ENCODE data around the gene GABPB2.
A peak's percentile ranks its signal among the peaks of the same experiment; 100 is the strongest.

The GABPB2 gene

GRCh38 chr1:151147132-151147503 lies 76.6 kb downstream of the GABPB2 start:
- peaks cover 0 to 5% of the 10 kb centered on the region in 2 experiments; a peak in 1 of 3 replicates for H3K36me3 ChIP-seq (ENCODE audit: control insufficient read depth in 2 of 2, insufficient read depth in 1 of 2, low read length in 2 of 2)
- CTCF ChIA-PET = interaction anchor here (1.6 kb wide), 1 partner anchor 47 kb away, joined by 7 read pairs; no protein-coding TSS in a partner anchor
- peak overlapping the region; percentile 19; the same call in 1 of the 2 replicates for H3K4me3 ChIP-seq (ENCODE audit: low read depth, low read length)
- POLR2A ChIA-PET = no interaction called here
- no peak for TF ChIP-seq ZNF529 (tag by site-specific recombination; IDR thresholded peaks at IDR 0.05; ENCODE audit: insufficient replicate concordance)
- no peak for TF ChIP-seq ZNF23 (tag by site-specific recombination; IDR thresholded peaks at IDR 0.05; ENCODE audit: borderline replicate concordance)
- TF ChIP-seq ZNF639 (tag by site-specific recombination; IDR thresholded peaks at IDR 0.05) = no peak
- TF ChIP-seq WT1 (tag by site-specific recombination; IDR thresholded peaks at IDR 0.05) = peak; percentile 49; the same call in 1 of the 2 replicates
- TF ChIP-seq IKZF3 (tag by site-specific recombination; IDR thresholded peaks at IDR 0.05) = 0 out of 2 replicates have a peak, but pooled peaks have one; percentile 8
- no peak for TF ChIP-seq RBAK (tag by site-specific recombination; IDR thresholded peaks at IDR 0.05)
- no peak for TF ChIP-seq ZNF48 (tag by site-specific recombination; IDR thresholded peaks at IDR 0.05)
- peak; percentile 71 for TF ChIP-seq ZIC2 (tag by site-specific recombination; IDR thresholded peaks at IDR 0.05)
- TF ChIP-seq ZNF366 (tag by site-specific recombination; conservative IDR thresholded peaks at IDR 0.05) = peak; percentile 10; the same call in 1 of the 2 replicates
- 0 out of 2 replicates have a peak, but pooled peaks have one; percentile 5 for TF ChIP-seq ZNF2 (tag by site-specific recombination; IDR thresholded peaks at IDR 0.05)
- TF ChIP-seq ZFHX2 (tag by site-specific recombination; conservative IDR thresholded peaks at IDR 0.05) = peak; percentile 43; the same call in 1 of the 2 replicates
- H3K9me3 ChIP-seq (ENCODE audit: control insufficient read depth, insufficient read depth, low read depth, low read length) = no peaks in the 10 kb centered on the region
- H3K27ac ChIP-seq (ENCODE audit: extremely low read depth, low read depth, low read length) = no peak overlapping the region; the same call in 1 of the 2 replicates
- peaks cover 3% of the 10 kb centered on the region; the same call in 1 of the 2 replicates for H3K4me1 ChIP-seq (ENCODE audit: control insufficient read depth, insufficient read depth, low read length)

- Histone ChIP-seq H3K27ac (ENCODE audit: extremely low read depth, low read depth, low read length) (no peak overlapping the region), H3K4me1 (ENCODE audit: control insufficient read depth, insufficient read depth, low read length) (peaks cover 3% of the 10 kb centered on the region; the same call in 1 of the 2 replicates), H3K9me3 (ENCODE audit: control insufficient read depth, insufficient read depth, low read depth, low read length) (no peaks in the 10 kb centered on the region), H3K36me3 (ENCODE audit: control insufficient read depth in 2 of 2, insufficient read depth in 1 of 2, low read length in 2 of 2) (no peaks in the 10 kb centered on the region), H3K4me3 (ENCODE audit: low read depth, low read length) (no peak overlapping the region)
- POLR2A ChIA-PET = no interaction called here
- CTCF ChIA-PET = interaction anchor here (1.2 kb wide), 1 partner anchor 9 kb away, joined by 6 read pairs; the partner anchor contains the start of gene TNFAIP8L2
- TF ChIP-seq WT1 (tag by site-specific recombination; IDR thresholded peaks at IDR 0.05) (no peak), ZNF157 (tag by site-specific recombination; IDR thresholded peaks at IDR 0.05) (no peak)
Measured at GRCh38 chr1:151147665-151148064, 77.1 kb downstream of the GABPB2 start.

DNA sequence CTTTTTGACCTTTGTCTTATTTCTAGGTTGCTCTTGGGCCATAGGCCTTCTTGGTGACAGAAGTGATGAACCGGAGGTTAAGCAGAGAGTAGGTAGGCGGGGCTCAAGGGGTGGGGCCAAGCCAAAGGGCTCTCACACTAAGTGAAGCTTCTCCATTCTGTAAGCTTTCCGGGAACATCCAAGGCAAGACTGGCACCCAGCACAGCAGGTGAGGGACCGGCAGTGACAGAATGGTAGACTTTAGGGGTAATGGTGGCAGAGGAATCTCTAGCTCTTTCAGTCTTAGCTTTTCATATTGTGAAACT lies 85.9 kb downstream of the GABPB2 start, which contains the start of gene TNFAIP8L2:
TSS of gene TNFAIP8L2 (plus strand) at position 135 of the 305 bp plus-strand sequence. CDS start 2,049 bp downstream, outside the sequence.
- no peaks in the 10 kb centered on the region for H3K9me3 ChIP-seq (ENCODE audit: control insufficient read depth, insufficient read depth, low read depth, low read length)
- POLR2A ChIA-PET = interaction anchor here (1.1 to 1.2 kb wide), 2 partner anchors 9 to 33 kb away, joined by 3 to 4 read pairs; partner anchors contain the start of genes LYSMD1, SCNM1 and VPS72
- peaks cover 12 to 57% of the 10 kb centered on the region in 2 experiments for H3K36me3 ChIP-seq (ENCODE audit: control insufficient read depth in 2 of 2, insufficient read depth in 1 of 2, low read length in 2 of 2)
- no peak for TF ChIP-seq TCF7L2 (IDR thresholded peaks at IDR 0.05; ENCODE audit: borderline replicate concordance, low read depth, low read length)
- TF ChIP-seq ZNF223 (tag by site-specific recombination; IDR thresholded peaks at IDR 0.05) = no peak
- no peak for TF ChIP-seq ZNF837 (tag by site-specific recombination; IDR thresholded peaks at IDR 0.05)
- TF ChIP-seq ZNF549 (tag by site-specific recombination; IDR thresholded peaks at IDR 0.05) = no peak
- no peak for TF ChIP-seq ZNF664 (tag by site-specific recombination; IDR thresholded peaks at IDR 0.05)
- TF ChIP-seq ZNF707 (tag by site-specific recombination; IDR thresholded peaks at IDR 0.05) = no peak
- no peak for TF ChIP-seq MZF1 (tag by site-specific recombination; IDR thresholded peaks at IDR 0.05; ENCODE audit: borderline replicate concordance)
- TF ChIP-seq SP2 (tag by site-specific recombination; IDR thresholded peaks at IDR 0.05) = 0 out of 2 replicates have a peak, but pooled peaks have one; percentile 12
- TF ChIP-seq ZNF132 (tag by site-specific recombination; IDR thresholded peaks at IDR 0.05; ENCODE audit: borderline replicate concordance) = no peak
- TF ChIP-seq YY1 (tag by site-specific recombination; IDR thresholded peaks at IDR 0.05) = no peak
- peak; percentile 56 for TF ChIP-seq KLF9 (tag by site-specific recombination; IDR thresholded peaks at IDR 0.05; ENCODE audit: low read depth)
- TF ChIP-seq ZNF692 (tag by site-specific recombination; IDR thresholded peaks at IDR 0.05) = no peak
- no peak within 1 kb of the TSS for H3K27ac ChIP-seq (ENCODE audit: extremely low read depth, low read depth, low read length)
- H3K4me3 ChIP-seq (ENCODE audit: low read depth, low read length) = no peak within 1 kb of the TSS
- CTCF ChIA-PET = interaction anchor here (0.6 to 6.4 kb wide), 11 partner anchors 8 to 132 kb away, joined by 3 to 124 read pairs (median 4); partner anchors contain the start of genes LYSMD1 and TMOD4
- H3K4me1 ChIP-seq (ENCODE audit: control insufficient read depth, insufficient read depth, low read length) = no peaks in the 10 kb centered on the region

Measured in HEK293 (cell line).